C1 segment of cervical spinal cord (tissue), 14 donors: ENCODE data around the gene CNTFR.

Experiments
- DNase-seq, 14 donors: peaks; one replicate each; lab custom pipeline; 2025; lab: John Stamatoyannopoulos, UW

Gene CNTFR

GRCh38 chr9:34508951-34509350, 80.6 kb downstream of the CNTFR start:
- no peak for DNase-seq

GRCh38 chr9:34508463-34508862, 81.1 kb downstream of the CNTFR start:
- no peak for DNase-seq

DNA sequence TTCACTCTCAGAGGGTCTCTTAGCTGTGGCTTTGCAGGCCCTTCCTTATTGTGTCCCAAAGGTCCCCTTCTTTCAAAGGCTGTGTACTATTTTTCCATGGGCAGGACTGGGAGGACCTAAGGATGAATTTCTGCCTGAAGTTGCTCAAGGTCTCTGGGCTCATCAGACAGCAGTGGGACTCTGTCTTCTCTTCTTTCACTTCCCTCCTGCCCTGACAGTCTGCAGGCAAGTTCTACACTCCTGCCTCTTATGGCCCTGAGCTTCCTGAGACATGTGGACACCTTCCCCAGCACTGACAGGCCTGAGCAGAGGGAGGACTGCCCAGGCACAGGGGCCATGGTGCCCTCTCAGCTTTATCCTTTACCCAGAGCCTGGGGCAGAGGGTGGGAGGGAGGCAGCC, 81.6 kb downstream of the CNTFR start:
- no peak for DNase-seq

DNA sequence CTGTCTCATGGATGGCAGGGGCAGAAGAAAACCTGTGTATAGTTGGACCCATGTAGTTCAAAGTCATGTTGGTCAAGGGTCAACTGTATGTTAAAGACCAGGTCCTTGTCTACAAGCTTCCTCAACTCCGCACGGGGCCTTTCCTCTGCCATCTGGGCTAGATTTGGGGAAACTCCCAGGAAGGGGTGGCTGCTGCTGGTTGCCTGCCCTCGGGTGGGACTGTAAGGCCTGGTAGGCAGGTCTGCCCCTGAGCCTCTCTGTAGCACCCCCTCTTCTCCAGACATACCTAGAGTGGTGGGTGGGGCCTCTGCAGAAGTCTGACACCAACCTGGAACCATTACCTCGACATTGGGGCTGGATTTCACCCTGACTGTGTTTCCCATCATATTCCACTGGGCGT, 82.0 kb downstream of the CNTFR start:
- DNase-seq = no peak

GRCh38 chr9:34506623-34507022, 82.9 kb downstream of the CNTFR start:
- no peak for DNase-seq

GRCh38 chr9:34505370-34506120, 84.0 kb downstream of the CNTFR start:
- DNase-seq = no peak

DNA sequence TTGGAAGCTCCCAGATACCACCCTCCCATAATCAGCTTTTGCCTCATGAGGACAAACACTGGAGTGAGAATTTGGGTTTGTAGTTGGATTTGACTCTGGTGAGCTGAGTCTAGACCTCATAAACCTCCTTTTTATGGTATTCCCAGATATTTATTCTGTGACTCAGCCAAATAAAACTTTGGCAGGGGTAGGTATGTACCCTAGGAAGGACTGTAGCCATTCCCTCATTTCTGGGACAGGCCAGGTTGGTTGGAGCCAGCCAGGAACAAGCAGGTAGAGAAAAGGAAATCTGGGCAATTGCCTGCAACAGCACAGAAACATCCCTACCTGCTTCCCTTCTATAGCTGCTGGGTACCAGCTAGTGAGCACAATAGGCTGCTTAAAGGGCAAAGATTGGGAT, 86.1 kb downstream of the CNTFR start:
- DNase-seq = no peak

DNA sequence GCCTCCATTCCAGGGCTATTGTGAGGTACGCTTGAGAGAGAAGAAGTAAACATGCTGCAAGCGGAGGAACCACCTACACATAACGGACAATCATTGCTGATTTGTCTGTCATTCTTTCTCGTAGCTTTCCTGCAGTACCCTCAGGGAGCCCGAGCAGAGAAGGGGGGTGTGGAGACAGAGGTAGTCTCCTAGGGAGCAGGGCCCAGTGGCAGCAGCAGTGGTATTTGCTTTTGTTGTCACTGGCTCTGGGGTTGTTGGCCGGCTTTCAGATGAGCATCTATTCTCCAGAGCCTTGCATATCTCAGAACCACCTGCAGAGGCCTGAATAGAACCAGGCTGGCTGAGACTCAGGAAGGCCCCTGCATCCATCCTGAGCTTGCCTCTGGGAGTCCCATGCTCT, 86.6 kb downstream of the CNTFR start:
- peak in 7 of 14 donors; percentile 21 to 67 (median 60) for DNase-seq

DNA sequence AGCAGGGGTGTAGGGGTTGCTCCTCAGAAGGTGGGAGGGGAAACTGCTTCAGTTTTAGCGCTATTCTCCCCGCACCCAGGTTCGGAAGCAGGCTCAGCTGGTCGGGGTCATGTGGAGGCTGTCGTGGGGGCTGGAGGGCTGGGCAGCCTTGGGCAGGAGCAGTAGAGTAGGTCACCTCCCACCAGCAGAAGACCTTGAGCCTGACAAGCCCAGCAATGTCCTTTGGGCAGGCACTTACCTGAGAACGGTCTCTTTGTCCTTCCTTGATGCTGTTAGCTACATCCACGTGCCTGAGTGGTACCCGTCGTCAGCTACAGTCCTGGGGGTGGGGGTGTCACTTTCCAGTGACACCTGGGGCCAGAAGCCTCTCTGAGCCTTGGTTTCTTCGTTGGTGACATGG, 87.1 kb downstream of the CNTFR start:
- peak in 1 of 14 donors; percentile 58 for DNase-seq

DNA sequence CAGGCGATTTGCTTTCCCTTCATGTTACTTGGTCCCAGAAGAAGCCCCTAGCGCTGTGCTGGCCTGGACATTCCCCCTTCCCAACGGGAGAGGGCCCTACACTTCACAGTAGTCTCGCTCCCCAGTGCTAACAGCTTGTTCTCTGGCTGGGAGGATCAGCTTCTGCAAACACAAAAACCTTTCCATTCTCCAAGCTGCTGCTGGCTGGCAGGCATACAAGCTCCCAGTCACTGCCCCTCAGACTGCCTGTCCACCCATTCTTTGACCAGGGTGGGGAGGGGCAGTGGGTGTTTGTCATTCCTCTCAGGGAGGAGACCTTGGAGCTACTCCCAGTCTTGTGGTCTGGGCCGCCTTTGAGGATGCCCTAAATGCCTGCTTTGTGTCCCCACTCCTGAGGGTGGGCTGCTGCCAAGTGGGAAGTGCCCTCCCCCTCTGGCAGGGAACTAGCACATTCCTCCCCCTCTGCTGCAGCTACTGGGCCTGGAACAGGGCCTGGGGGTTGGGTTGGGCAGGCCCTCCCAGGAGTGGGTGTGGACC, 87.6 kb downstream of the CNTFR start:
- DNase-seq = peak; percentile 30 to 98 (median 90)
